H1 (cell line): ENCODE measurements around the gene FBXO44. TPM values are rescaled to one million over a fixed set of nuclear protein-coding genes. Genes with fewer than 3 reads are reported as not detected.

Experiments
- CTCF ChIA-PET: fragments of 300-600 bp; sonication (Branson Sonifier 250); formaldehyde crosslinking; loops from one replicate; lab custom pipeline; 2021; ENCODE audit not compliant: partially characterized antibody; lab: Charles Lee
- POLR2A ChIA-PET: fragments of 300-600 bp; sonication (Branson Sonifier 250); formaldehyde crosslinking; loops from one replicate; lab custom pipeline; 2021; ENCODE audit warnings: inconsistent platforms; ENCODE audit not compliant: partially characterized antibody; lab: Charles Lee
- DNase-seq, 2 experiments: peaks; one replicate each; pipeline versions ENCODE4 v3.0.0 to v3.0.0-alpha.2; 2010 to 2022; ENCODE audit warnings: low spot score in 2 of 2, low read depth in 1 of 2, mixed read lengths in 1 of 2
- FAIRE-seq: peaks from 2 replicates; lab custom pipeline; 2011; peaks lifted over from hg19 to GRCh38; lab: Jason Lieb, UNC
- H2AFZ ChIP-seq: 2 replicates; pipeline ENCODE4 v1.8.1; 2012; ENCODE audit warnings: low read length, inconsistent platforms
- H2AK5ac ChIP-seq: 2 replicates; pipeline ENCODE4 v1.6.1; 2013; ENCODE audit warnings: low read depth, low read length
- H2BK120ac ChIP-seq: replicated peaks from 2 replicates; pipeline ENCODE3; 2013; ENCODE audit warnings: low read depth, low read length, inconsistent platforms
- H2BK12ac ChIP-seq: 2 replicates; pipeline ENCODE4 v1.6.1; 2013; ENCODE audit warnings: low read depth, low read length
- H2BK15ac ChIP-seq: 2 replicates; pipeline ENCODE4 v1.6.1; 2013; ENCODE audit warnings: low read length
- H2BK20ac ChIP-seq: 2 replicates; pipeline ENCODE4 v1.6.1; 2013; ENCODE audit warnings: low read length
- H2BK5ac ChIP-seq: 2 replicates; pipeline ENCODE4 v1.6.1; 2013; ENCODE audit warnings: low read depth, low read length
- H3K14ac ChIP-seq: 2 replicates; pipeline ENCODE4 v1.6.1; 2013; ENCODE audit warnings: inconsistent platforms; ENCODE audit not compliant: insufficient read length
- H3K18ac ChIP-seq: 2 replicates; pipeline ENCODE4 v1.6.1; 2013; ENCODE audit warnings: low read length; ENCODE audit errors: extremely low read depth
- H3K23ac ChIP-seq: 2 replicates; pipeline ENCODE4 v1.6.1; 2013; ENCODE audit warnings: inconsistent platforms; ENCODE audit not compliant: insufficient read length
- H3K23me2 ChIP-seq: 2 replicates; pipeline ENCODE4 v1.6.1; 2013; ENCODE audit warnings: low read depth, low read length
- H3K27ac ChIP-seq: 2 replicates; pipeline ENCODE4 v1.6.1; 2011; ENCODE audit warnings: low read depth, low read length, inconsistent platforms
- H3K27me3 ChIP-seq, 4 experiments: replicated peaks in 1 of 4; 1 replicate in 1 of 4; 2 replicates in 3 of 4; pipeline versions ENCODE4 v1.6.1 to v1.8.1; 2011 to 2013; ENCODE audit warnings: low read length in 3 of 4, mild to moderate bottlenecking in 3 of 4, inconsistent platforms in 2 of 4, mixed read lengths in 2 of 4, moderate library complexity in 1 of 4; ENCODE audit not compliant: control insufficient read depth in 3 of 4, insufficient read depth in 3 of 4; ENCODE audit errors: extremely low read depth in 1 of 4
- H3K36me3 ChIP-seq, 4 experiments: 2 replicates each; pipeline versions ENCODE4 v1.6.1 to v1.8.1; 2011 to 2013; ENCODE audit warnings: mild to moderate bottlenecking in 4 of 4, low read length in 3 of 4, moderate library complexity in 2 of 4, control low read depth in 1 of 4, inconsistent platforms in 1 of 4; ENCODE audit not compliant: insufficient read depth in 4 of 4, control insufficient read depth in 2 of 4
- H3K4ac ChIP-seq: replicated peaks from 2 replicates; pipeline ENCODE3; 2013; ENCODE audit warnings: low read length, low read depth, mixed read lengths, inconsistent platforms; ENCODE audit not compliant: insufficient read length
- H3K4me1 ChIP-seq, 4 experiments: replicated peaks in 1 of 4; 1 replicate in 1 of 4; 2 replicates in 3 of 4; pipeline versions ENCODE4 v1.6.1 to v1.8.1; 2011 to 2013; ENCODE audit warnings: low read length in 3 of 4, inconsistent platforms in 2 of 4, mixed read lengths in 1 of 4; ENCODE audit not compliant: insufficient read depth in 4 of 4, control insufficient read depth in 3 of 4
- H3K4me2 ChIP-seq, 2 experiments: 2 replicates each; pipeline versions ENCODE4 v1.6.1 to v1.8.1; 2011 to 2013; ENCODE audit warnings: low read depth in 2 of 2, low read length in 2 of 2, control low read depth in 1 of 2, inconsistent platforms in 1 of 2, mild to moderate bottlenecking in 1 of 2; ENCODE audit not compliant: insufficient read depth in 1 of 2
- H3K4me3 ChIP-seq, 4 experiments: fragments of 200-600, 300-600 bp in 1 of 4; sonication (generic), shearing (Covaris generic), sonication (Bioruptor Twin) in 1 of 4; 2 replicates each; pipeline versions ENCODE4 v1.5.1 to v1.8.1; 2011 to 2016; ENCODE audit warnings: low read length in 4 of 4, low read depth in 3 of 4, control low read depth in 2 of 4, inconsistent platforms in 2 of 4, mild to moderate bottlenecking in 2 of 4, mixed read lengths in 1 of 4, moderate library complexity in 1 of 4; ENCODE audit not compliant: insufficient read depth in 2 of 4; ENCODE audit errors: extremely low read depth in 1 of 4
- H3K56ac ChIP-seq: replicated peaks from 2 replicates; pipeline ENCODE3; 2013; ENCODE audit warnings: low read depth, mild to moderate bottlenecking, mixed read lengths, low read length, inconsistent platforms; ENCODE audit not compliant: insufficient read length
- H3K79me1 ChIP-seq: 2 replicates; pipeline ENCODE4 v1.6.1; 2013; ENCODE audit warnings: low read depth, low read length, control low read depth
- H3K79me2 ChIP-seq, 2 experiments: 2 replicates each; pipeline versions ENCODE4 v1.6.1 to v1.8.1; 2012 to 2013; ENCODE audit warnings: low read length in 2 of 2, mild to moderate bottlenecking in 2 of 2, inconsistent platforms in 1 of 2; ENCODE audit not compliant: insufficient read depth in 2 of 2, control insufficient read depth in 1 of 2
- H3K9ac ChIP-seq, 4 experiments: replicated peaks in 1 of 4; 1 replicate in 1 of 4; 2 replicates in 3 of 4; pipeline versions ENCODE4 v1.6.1 to v1.8.1; 2011 to 2013; ENCODE audit warnings: low read depth in 3 of 4, low read length in 3 of 4, control low read depth in 2 of 4, mild to moderate bottlenecking in 2 of 4, moderate library complexity in 2 of 4, inconsistent platforms in 1 of 4; ENCODE audit errors: extremely low read depth in 1 of 4
- H3K9me3 ChIP-seq, 2 experiments: 2 replicates each; pipeline versions ENCODE4 v1.6.1 to v1.8.1; 2012 to 2013; ENCODE audit warnings: mild to moderate bottlenecking in 2 of 2, moderate library complexity in 2 of 2, control low read depth in 1 of 2, inconsistent platforms in 1 of 2, low read depth in 1 of 2, low read length in 1 of 2, mixed read lengths in 1 of 2; ENCODE audit not compliant: insufficient read depth in 2 of 2
- H4K20me1 ChIP-seq, 2 experiments: replicated peaks in 1 of 2; 2 replicates each; pipeline versions ENCODE3 to v1.8.1; 2011 to 2013; ENCODE audit warnings: inconsistent platforms in 2 of 2, low read length in 2 of 2, mild to moderate bottlenecking in 1 of 2; ENCODE audit not compliant: insufficient read depth in 2 of 2, control insufficient read depth in 1 of 2
- H4K5ac ChIP-seq: 2 replicates; pipeline ENCODE4 v1.6.1; 2013; ENCODE audit warnings: low read length, low read depth, mixed read lengths, inconsistent platforms; ENCODE audit not compliant: insufficient read length
- H4K8ac ChIP-seq: 2 replicates; pipeline ENCODE4 v1.8.0; 2013; ENCODE audit warnings: mild to moderate bottlenecking, moderate library complexity, low read length, inconsistent platforms; ENCODE audit not compliant: insufficient read depth; ENCODE audit errors: extremely low read depth
- H4K91ac ChIP-seq: replicated peaks from 2 replicates; pipeline ENCODE3; 2013; ENCODE audit warnings: low read length, mixed read lengths, inconsistent platforms; ENCODE audit not compliant: insufficient read length
- CBX5 ChIP-seq: fragments of 300-800, 300-1000 bp; sonication (generic); IDR thresholded peaks from 2 replicates; pipeline ENCODE4 v1.7.1; 2016; ENCODE audit warnings: antibody characterized with exemption, low read length, low read depth
- CBX8 ChIP-seq: fragments of 300-800, 300-1000 bp; sonication (generic); IDR thresholded peaks from 2 replicates; pipeline ENCODE4 v1.7.1; 2016; ENCODE audit warnings: low read depth, low read length, borderline replicate concordance
- CEBPB ChIP-seq: IDR thresholded peaks from 2 replicates; pipeline ENCODE4 v1.6.1; 2012; ENCODE audit warnings: low read depth, low read length
- GABPA ChIP-seq: IDR thresholded peaks from 2 replicates; pipeline ENCODE4 v1.6.1; 2011; ENCODE audit warnings: mild to moderate bottlenecking, low read length, moderate library complexity, borderline replicate concordance; ENCODE audit not compliant: insufficient read depth
- HDAC2 ChIP-seq, 2 experiments: fragments of 300-600 bp in 1 of 2; sonication (generic) in 1 of 2; IDR thresholded peaks; 2 replicates each; pipeline ENCODE4 v1.6.1; 2011 to 2012; ENCODE audit warnings: low read depth in 2 of 2, low read length in 2 of 2, mild to moderate bottlenecking in 2 of 2, moderate library complexity in 2 of 2, borderline replicate concordance in 1 of 2, inconsistent platforms in 1 of 2
- KDM1A ChIP-seq: fragments of 200-600, 300-600 bp; sonication (generic); IDR thresholded peaks from 2 replicates; pipeline ENCODE4 v1.7.1; 2016; ENCODE audit warnings: mild to moderate bottlenecking, low read length, borderline replicate concordance
- KDM5A ChIP-seq: fragments of 200-600 bp; IDR thresholded peaks from 2 replicates; pipeline ENCODE4 v1.7.1; 2012; ENCODE audit warnings: mild to moderate bottlenecking, low read length, inconsistent platforms, mixed read lengths
- RFX5 ChIP-seq: IDR thresholded peaks from 2 replicates; pipeline ENCODE4 v1.6.1; 2011; ENCODE audit warnings: low read depth, low read length, improper control_type of control experiment, borderline replicate concordance
- SIN3A ChIP-seq, 2 experiments: IDR thresholded peaks in 1 of 2; conservative IDR thresholded peaks in 1 of 2; 2 replicates each; pipeline ENCODE4 v1.6.1; 2011 to 2012; ENCODE audit warnings: low read length in 2 of 2, improper control_type of control experiment in 1 of 2, low read depth in 1 of 2, mild to moderate bottlenecking in 1 of 2
- SP4 ChIP-seq: IDR thresholded peaks from 2 replicates; pipeline ENCODE4 v1.6.1; 2012; ENCODE audit warnings: low read length, inconsistent platforms
- SRF ChIP-seq: IDR thresholded peaks from 2 replicates; pipeline ENCODE4 v1.6.1; 2011; ENCODE audit warnings: mild to moderate bottlenecking, low read depth, low read length, moderate library complexity
- TBP ChIP-seq: IDR thresholded peaks from 2 replicates; pipeline ENCODE4 v1.6.1; 2011; ENCODE audit warnings: low read depth, low read length, improper control_type of control experiment
- TEAD4 ChIP-seq: IDR thresholded peaks from 2 replicates; pipeline ENCODE4 v1.6.1; 2012; ENCODE audit warnings: low read depth, low read length, inconsistent platforms, mixed read lengths
- WGBS, 2 experiments: shearing (Covaris generic) in 1 of 2; methylation state at CpG; one replicate each; pipeline versions ENCODE4 v1.1.6 to v1.1.7; 2013 to 2015; ENCODE audit warnings: low lambda C conversion rate in 2 of 2, mixed read lengths in 2 of 2, inconsistent platforms in 1 of 2, low coverage in 1 of 2, missing lambda C conversion rate in 1 of 2; ENCODE audit not compliant: insufficient replicate concordance in 2 of 2, insufficient coverage in 1 of 2, insufficient read length in 1 of 2; ENCODE audit errors: extremely low coverage in 1 of 2, missing lambda C conversion rate in 1 of 2; 5-methylcytosine and 5-hydroxymethylcytosine counted together
- polyA plus RNA-seq, 7 experiments: library from polyadenylated mRNA; depleted of rRNA in 3 of 7; stranded (reverse) in 5 of 7; unstranded in 2 of 7; fragments of >200 nt in 5 of 7; fragments of 200-250 nt in 2 of 7; gene quantifications; 1 replicate in 5 of 7; 2 replicates in 1 of 7; 4 replicates in 1 of 7; pipeline versions ENCODE4 v1.2.1 to v1.2.3, GENCODE V29; 2011 to 2013; ENCODE audit warnings: missing spikeins in 2 of 7, mixed read lengths in 2 of 7
- total RNA-seq: library from RNA; stranded (reverse); fragmentation: NEBNext Ultra II Directional; extraction: Animal tissue kit (Norgen Biotek cat#: 25700); gene quantifications from 2 replicates; pipeline ENCODE4 v1.2.1, GENCODE V29; 2021
- TF ChIP-seq, protein P1 (sequence below): IDR thresholded peaks from 2 replicates; pipeline ENCODE4 v1.6.1; 2012; ENCODE audit warnings: inconsistent platforms

FBXO44 gene
- total and polyA plus RNA-seq, 2 of the 8 experiments (the other 6 are each of a cell fraction or from before 2014, with no cell fraction given), result 27.0 to 27.2 TPM

DNA sequence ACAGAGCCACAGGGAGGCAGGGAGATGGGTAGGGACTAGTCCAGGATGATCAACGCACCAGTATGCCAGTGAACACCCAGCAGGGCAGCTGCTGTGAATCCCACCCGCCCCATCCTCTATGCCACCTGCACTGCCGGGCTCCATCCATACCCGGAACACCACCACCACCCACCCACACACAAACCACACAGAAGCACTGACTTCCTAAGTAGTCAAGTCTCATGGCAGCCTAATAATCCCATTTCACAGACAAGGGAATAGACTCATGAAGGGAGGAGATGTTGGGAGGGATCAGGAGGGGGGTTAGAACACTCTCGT lies 43.2 kb downstream of the FBXO44 start:
- peak overlapping the region; percentile 0; the same call in 1 of the 2 replicates for H2AK5ac ChIP-seq
- peaks cover 2 to 34% (median 27%) of the 10 kb centered on the region in 4 experiments for H3K4me1 ChIP-seq
- no peaks in the 10 kb centered on the region for H3K9me3 ChIP-seq
- H2BK12ac ChIP-seq, result no peak overlapping the region
- no peak overlapping the region for H3K4ac ChIP-seq
- H3K36me3 ChIP-seq, result peaks cover 0 to 6% (median 0%) of the 10 kb centered on the region in 4 experiments; a peak in 1 of 8 replicates
- peaks cover 19% of the 10 kb centered on the region for H3K79me1 ChIP-seq
- 93% methylated on average over 5 of the region's 5 CpGs; no CpG with 5 or more reads in 1 of the 2 experiments for WGBS, 2 experiments
- peaks cover 6 to 36% of the 10 kb centered on the region in 2 experiments; a peak in 3 of 4 replicates for H3K79me2 ChIP-seq
- H3K27me3 ChIP-seq, result no peaks in the 10 kb centered on the region; a peak in 3 of 7 replicates
- DNase-seq (no peak), FAIRE-seq (no peak)
- no peak overlapping the region for H3K56ac ChIP-seq
- H3K27ac ChIP-seq, result no peak overlapping the region
- H4K8ac ChIP-seq, result no peak overlapping the region
- H2BK20ac ChIP-seq, result no peak overlapping the region
- H2BK15ac ChIP-seq, result no peak overlapping the region
- ChIA-PET CTCF (interaction anchor here (0.9 to 7.3 kb wide), 6 partner anchors 10 to 40 kb away, joined by 3 to 129 read pairs (median 6); no protein-coding TSS in a partner anchor), POLR2A (interaction anchor here (0.9 to 32.0 kb wide), 6 partner anchors 12 to 212 kb away, joined by 3 to 1025 read pairs (median 4); partner anchors contain the start of genes FBXO6 and MAD2L2)
- H3K4me3 ChIP-seq, result no peak overlapping the region
- H2AFZ ChIP-seq, result no peak overlapping the region
- no peak overlapping the region for H4K5ac ChIP-seq
- no peak overlapping the region for H3K23ac ChIP-seq
- no peak overlapping the region for H3K9ac ChIP-seq
- peaks cover 6% of the 10 kb centered on the region for H3K23me2 ChIP-seq
- no peak overlapping the region for H3K4me2 ChIP-seq
- no peak overlapping the region for H3K14ac ChIP-seq
- no peak overlapping the region for H4K91ac ChIP-seq
- no peak overlapping the region for H2BK5ac ChIP-seq
- H4K20me1 ChIP-seq, result peaks cover 0 to 11% of the 10 kb centered on the region in 2 experiments
- H2BK120ac ChIP-seq, result no peak overlapping the region
- H3K18ac ChIP-seq, result no peak overlapping the region
- TF ChIP-seq KDM1A (no peak), TBP (no peak), CEBPB (no peak), TEAD4 (no peak), CBX5 (no peak), SP4 (no peak), SRF (no peak), HDAC2 (IDR thresholded peaks at IDR 0.05; ENCODE audit: borderline replicate concordance in 1 of 2, low read depth in 2 of 2, low read length in 2 of 2) (no peak), KDM5A (no peak), RFX5 (no peak), CBX8 (no peak), GABPA (no peak), SIN3A (conservative IDR thresholded peaks at IDR 0.05 in 1 of 2, IDR thresholded peaks at IDR 0.05 in 1 of 2; ENCODE audit: low read depth in 1 of 2, low read length in 2 of 2) (no peak)
- TF ChIP-seq, protein P1, sequence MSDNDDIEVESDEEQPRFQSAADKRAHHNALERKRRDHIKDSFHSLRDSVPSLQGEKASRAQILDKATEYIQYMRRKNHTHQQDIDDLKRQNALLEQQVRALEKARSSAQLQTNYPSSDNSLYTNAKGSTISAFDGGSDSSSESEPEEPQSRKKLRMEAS, result no peak
